Upper lobe of left lung (tissue), 6 donors: ENCODE data around the gene PALS1. TPM values are rescaled to one million over a fixed set of nuclear protein-coding genes. Genes with fewer than 3 reads are reported as not detected.
"Not testable (repeated sequence)": the region's sequence is repeated elsewhere in the genome, so short reads cannot be mapped to it uniquely, and the experiment has no call there.

ENCODE experiments used
- ATAC-seq, 2 donors: fragments of 200-7000 bp; cut with Tn5 transposase; one replicate each; pipeline ENCODE4 v1.9.1; 2022; ENCODE audit warnings: mild to moderate bottlenecking in 2 of 2, moderate library complexity in 2 of 2; ENCODE audit not compliant: low FRiP score in 2 of 2
- DNase-seq, 2 donors: peaks; one replicate each; pipeline ENCODE4 v3.0.0-alpha.2; 2019 to 2020
- H3K27ac ChIP-seq, 4 donors: fragments of 200-600 bp; sonication (generic); one replicate each; pipeline ENCODE4 v1.5.1; 2016 to 2019
- H3K27me3 ChIP-seq, 4 donors: fragments of 200-600 bp; sonication (generic); one replicate each; pipeline ENCODE4 v1.5.1; 2017 to 2019
- H3K36me3 ChIP-seq, 4 donors: fragments of 200-600 bp; sonication (generic); one replicate each; pipeline ENCODE4 v1.5.1; 2016 to 2019
- H3K4me1 ChIP-seq, 4 donors: fragments of 200-600 bp; sonication (generic); one replicate each; pipeline ENCODE4 v1.5.1; 2018 to 2019
- H3K4me3 ChIP-seq, 4 donors: fragments of 200-600 bp; sonication (generic); one replicate each; pipeline ENCODE4 v1.5.1; 2017 to 2019; ENCODE audit warnings: mild to moderate bottlenecking in 2 of 4, moderate library complexity in 1 of 4
- H3K9me3 ChIP-seq, 4 donors: fragments of 200-600 bp; sonication (generic); one replicate each; pipeline ENCODE4 v1.5.1; 2018 to 2019
- CTCF ChIP-seq, 6 experiments: fragments of 450-650 bp in 4 of 6; fragments of 200-600 bp in 2 of 6; sonication (generic) in 2 of 6; IDR thresholded peaks; one replicate each; pipeline ENCODE4 v1.5.1; 2016 to 2019; ENCODE audit warnings: antibody characterized with exemption in 6 of 6
- EP300 ChIP-seq, 4 donors: sonication (generic); formaldehyde crosslinking; IDR thresholded peaks; one replicate each; pipeline ENCODE4 v1.5.1; 2017; ENCODE audit warnings: antibody characterized with exemption in 4 of 4, control low read depth in 2 of 4
- POLR2A ChIP-seq, 4 donors: fragments of 450-650 bp; IDR thresholded peaks; one replicate each; pipeline ENCODE4 v1.5.1; 2016 to 2017; ENCODE audit warnings: antibody characterized with exemption in 4 of 4, mild to moderate bottlenecking in 2 of 4
- POLR2AphosphoS5 ChIP-seq, 2 donors: sonication (generic); formaldehyde crosslinking; IDR thresholded peaks; one replicate each; pipeline ENCODE4 v1.5.1; 2017; ENCODE audit warnings: antibody characterized with exemption in 2 of 2
- whole genome bisulfite sequencing, 2 donors: methylation state at CpG; one replicate each; pipeline ENCODE4 v1.1.5; 2017 to 2018; 5-methylcytosine and 5-hydroxymethylcytosine counted together
- total RNA-seq, 6 donors: library from RNA; depleted of rRNA in 4 of 6; stranded (reverse); fragments of >200 nt in 4 of 6; gene quantifications; one replicate each; pipeline versions ENCODE4 v1.1.0 to v1.2.1, GENCODE V29; 2016 to 2021
- donor health status: DM: no; HTN: no; CAD: no; lungs with moderate emphysema.
- donor health status: DM: no; HTN: yes; CAD: no; lungs with severe emphysema.

The PALS1 gene
- total RNA-seq, 6 donors from 2014 or later, result 12.3 to 66.3 (median 35.1) TPM

- WGBS, 2 donors, result 51 to 65% methylated on average over 4 of the region's 4 CpGs
- DNase-seq, result no peak
- H3K9me3 ChIP-seq, result no peaks in the 10 kb centered on the region
- H3K4me3 ChIP-seq, result peak overlapping the region in 1 of 4 donors; percentile 22
- TF ChIP-seq POLR2A (IDR thresholded peaks at IDR 0.05) (no peak), EP300 (IDR thresholded peaks at IDR 0.05) (no peak), CTCF (IDR thresholded peaks at IDR 0.05) (no peak), POLR2AphosphoS5 (IDR thresholded peaks at IDR 0.05) (no peak)
- peak in 1 of 2 donors; percentile 83 for ATAC-seq
- peak overlapping the region in 3 of 4 donors; percentile 13 to 40 (median 23) for H3K27ac ChIP-seq
- H3K4me1 ChIP-seq, result peaks cover 19 to 43% (median 25%) of the 10 kb centered on the region in 4 donors
- no peaks in the 10 kb centered on the region for H3K36me3 ChIP-seq
- H3K27me3 ChIP-seq, result no peaks in the 10 kb centered on the region
These were observed 28.2 kb downstream of the PALS1 start for GRCh38 chr14:67269298-67270060.

- no peak for DNase-seq
- H3K9me3 ChIP-seq, result no peaks in the 10 kb centered on the region
- H3K36me3 ChIP-seq, result no peaks in the 10 kb centered on the region
- peaks cover 19 to 43% (median 25%) of the 10 kb centered on the region in 4 donors for H3K4me1 ChIP-seq
- H3K27me3 ChIP-seq, result no peaks in the 10 kb centered on the region
- no peak for TF ChIP-seq POLR2A (IDR thresholded peaks at IDR 0.05)
- no peak for TF ChIP-seq POLR2AphosphoS5 (IDR thresholded peaks at IDR 0.05)
- no peak for TF ChIP-seq CTCF (IDR thresholded peaks at IDR 0.05)
- TF ChIP-seq EP300 (IDR thresholded peaks at IDR 0.05), result no peak
- 60 to 61% methylated on average over 3 of the region's 3 CpGs for WGBS, 2 donors
- ATAC-seq, result peak in 1 of 2 donors; percentile 53
- peak overlapping the region in 3 of 4 donors; percentile 13 to 40 (median 23) for H3K27ac ChIP-seq
- H3K4me3 ChIP-seq, result no peak overlapping the region
These were observed 29.0 kb downstream of the PALS1 start for GRCh38 chr14:67270145-67270753.

- Histone ChIP-seq H3K27me3 (no peaks in the 10 kb centered on the region), H3K4me1 (peaks cover 21 to 43% (median 27%) of the 10 kb centered on the region in 4 donors), H3K4me3 (no peak overlapping the region), H3K9me3 (no peaks in the 10 kb centered on the region), H3K27ac (peak overlapping the region in 1 of 4 donors; percentile 40), H3K36me3 (no peaks in the 10 kb centered on the region)
- WGBS, 2 donors, result 69 to 77% methylated on average over 3 of the region's 3 CpGs
- ATAC-seq (no peak), DNase-seq (no peak)
- TF ChIP-seq EP300 (IDR thresholded peaks at IDR 0.05) (no peak), POLR2AphosphoS5 (IDR thresholded peaks at IDR 0.05) (no peak), CTCF (IDR thresholded peaks at IDR 0.05) (no peak), POLR2A (IDR thresholded peaks at IDR 0.05) (no peak)
These were observed 29.7 kb downstream of the PALS1 start for GRCh38 chr14:67270933-67271332.

GRCh38 chr14:67273281-67273680, 32.0 kb downstream of the PALS1 start:
- not testable (repeated sequence) for H3K9me3 ChIP-seq, H3K27me3 ChIP-seq, DNase-seq, H3K36me3 ChIP-seq, H3K4me3 ChIP-seq, H3K27ac ChIP-seq, ATAC-seq
- H3K4me1 ChIP-seq, result peaks cover 24 to 41% (median 32%) of the 10 kb centered on the region in 4 donors
- 94 to 98% methylated on average over 3 of the region's 3 CpGs for WGBS, 2 donors

GRCh38 chr14:67276131-67276530, 34.9 kb downstream of the PALS1 start:
- ATAC-seq (no peak), DNase-seq (no peak)
- TF ChIP-seq EP300 (IDR thresholded peaks at IDR 0.05) (no peak), POLR2AphosphoS5 (IDR thresholded peaks at IDR 0.05) (no peak), POLR2A (IDR thresholded peaks at IDR 0.05) (no peak), CTCF (IDR thresholded peaks at IDR 0.05) (no peak)
- peaks cover 11 to 15% (median 12%) of the 10 kb centered on the region in 4 donors for H3K4me1 ChIP-seq
- H3K27ac ChIP-seq, result no peak overlapping the region
- H3K36me3 ChIP-seq, result no peaks in the 10 kb centered on the region
- H3K4me3 ChIP-seq, result no peak overlapping the region
- no peaks in the 10 kb centered on the region for H3K27me3 ChIP-seq
- H3K9me3 ChIP-seq, result no peaks in the 10 kb centered on the region
